Mesenchymal stem cell (in vitro differentiated cells and primary cell): Measurements from ENCODE around the gene CWC25.

ENCODE experiments used
- DNase-seq: peaks from one replicate; pipeline ENCODE4 v3.0.0-alpha.2; 2013
- H2AFZ ChIP-seq: one replicate; pipeline ENCODE4 v1.6.1; 2013; ENCODE audit warnings: low read depth, mild to moderate bottlenecking, control low read depth, inconsistent platforms, low read length, moderate library complexity
- H2AK5ac ChIP-seq: 2 replicates; pipeline ENCODE4 v1.6.1; 2013; ENCODE audit warnings: low read length, moderate library complexity, mild to moderate bottlenecking, inconsistent platforms; ENCODE audit not compliant: severe bottlenecking
- H2BK120ac ChIP-seq: one replicate; pipeline ENCODE4 v1.6.1; 2013; ENCODE audit warnings: low read depth, mild to moderate bottlenecking, inconsistent platforms, low read length, moderate library complexity
- H2BK12ac ChIP-seq, 2 experiments: one replicate each; pipeline ENCODE4 v1.6.1; 2013; ENCODE audit warnings: inconsistent platforms in 2 of 2, low read length in 2 of 2, mild to moderate bottlenecking in 2 of 2, moderate library complexity in 2 of 2, control low read depth in 1 of 2
- H2BK15ac ChIP-seq: one replicate; pipeline ENCODE4 v1.6.1; 2013; ENCODE audit warnings: mild to moderate bottlenecking, low read depth, inconsistent platforms; ENCODE audit not compliant: poor library complexity, severe bottlenecking
- H2BK5ac ChIP-seq: 2 replicates; pipeline ENCODE4 v1.6.1; 2013; ENCODE audit warnings: low read depth, mild to moderate bottlenecking, low read length, control low read depth, inconsistent platforms; ENCODE audit not compliant: poor library complexity, severe bottlenecking
- H3K14ac ChIP-seq, 2 experiments: one replicate each; pipeline ENCODE4 v1.6.1; 2013; ENCODE audit warnings: inconsistent platforms in 2 of 2, low read length in 2 of 2, control low read depth in 1 of 2, mild to moderate bottlenecking in 1 of 2, moderate library complexity in 1 of 2
- H3K18ac ChIP-seq, 2 experiments: one replicate each; pipeline ENCODE4 v1.6.1; 2013; ENCODE audit warnings: inconsistent platforms in 2 of 2, low read length in 2 of 2, control low read depth in 1 of 2, low read depth in 1 of 2, mild to moderate bottlenecking in 1 of 2
- H3K23ac ChIP-seq, 2 experiments: one replicate each; pipeline ENCODE4 v1.6.1; 2013; ENCODE audit warnings: inconsistent platforms in 2 of 2, low read length in 2 of 2, mild to moderate bottlenecking in 2 of 2, moderate library complexity in 2 of 2, control low read depth in 1 of 2
- H3K27ac ChIP-seq: 2 replicates; pipeline ENCODE4 v1.5.1; 2013; ENCODE audit warnings: mild to moderate bottlenecking, moderate library complexity, low read length, control low read depth, inconsistent platforms; ENCODE audit not compliant: poor library complexity, severe bottlenecking
- H3K27me3 ChIP-seq, 2 experiments: 2 replicates each; pipeline versions ENCODE4 v1.6.1 to v1.7.0; 2013; ENCODE audit warnings: low read length in 2 of 2, mild to moderate bottlenecking in 2 of 2, moderate library complexity in 2 of 2, control low read depth in 1 of 2, inconsistent platforms in 1 of 2; ENCODE audit not compliant: control insufficient read depth in 1 of 2, insufficient read depth in 1 of 2
- H3K36me3 ChIP-seq, 2 experiments: 2 replicates each; pipeline versions ENCODE4 v1.6.1 to v1.7.0; 2013; ENCODE audit warnings: low read length in 2 of 2, control low read depth in 1 of 2, inconsistent platforms in 1 of 2, low read depth in 1 of 2, mild to moderate bottlenecking in 1 of 2; ENCODE audit not compliant: insufficient read depth in 2 of 2, control insufficient read depth in 1 of 2
- H3K4ac ChIP-seq, 2 experiments: one replicate each; pipeline ENCODE4 v1.6.1; 2013; ENCODE audit warnings: inconsistent platforms in 2 of 2, low read length in 2 of 2, mild to moderate bottlenecking in 2 of 2, moderate library complexity in 2 of 2, control low read depth in 1 of 2, low read depth in 1 of 2
- H3K4me1 ChIP-seq: 2 replicates; pipeline ENCODE4 v1.6.1; 2013; ENCODE audit warnings: low read depth, low read length, control low read depth; ENCODE audit not compliant: control insufficient read depth, insufficient read depth
- H3K4me2 ChIP-seq: 2 replicates; pipeline ENCODE4 v1.6.1; 2013; ENCODE audit warnings: low read length, mild to moderate bottlenecking, inconsistent platforms; ENCODE audit not compliant: poor library complexity, severe bottlenecking
- H3K4me3 ChIP-seq, 2 experiments: 2 replicates each; pipeline versions ENCODE4 v1.5.1 to v1.7.0; 2013; ENCODE audit warnings: low read length in 2 of 2, mild to moderate bottlenecking in 2 of 2, control low read depth in 1 of 2, low read depth in 1 of 2; ENCODE audit not compliant: insufficient read depth in 1 of 2
- H3K79me1 ChIP-seq: replicated peaks from 2 replicates; pipeline ENCODE4 v1.6.1; 2013; ENCODE audit warnings: mild to moderate bottlenecking, control low read depth, low read length, inconsistent platforms; ENCODE audit not compliant: poor library complexity, severe bottlenecking
- H3K9ac ChIP-seq: 2 replicates; pipeline ENCODE4 v1.7.0; 2013; ENCODE audit warnings: mild to moderate bottlenecking, low read length, moderate library complexity
- H3K9me3 ChIP-seq: 2 replicates; pipeline ENCODE4 v1.7.0; 2013; ENCODE audit warnings: mild to moderate bottlenecking, low read length; ENCODE audit not compliant: control insufficient read depth
- H4K8ac ChIP-seq: one replicate; pipeline ENCODE4 v1.6.1; 2013; ENCODE audit warnings: inconsistent platforms, mild to moderate bottlenecking, low read length, moderate library complexity
- H4K91ac ChIP-seq: one replicate; pipeline ENCODE4 v1.6.1; 2013; ENCODE audit warnings: mild to moderate bottlenecking, low read length, inconsistent platforms
- WGBS: methylation state at CpG from one replicate; pipeline ENCODE4 v1.1.7; 2013; ENCODE audit warnings: mixed read lengths; 5-methylcytosine and 5-hydroxymethylcytosine counted together

Gene CWC25

DNA sequence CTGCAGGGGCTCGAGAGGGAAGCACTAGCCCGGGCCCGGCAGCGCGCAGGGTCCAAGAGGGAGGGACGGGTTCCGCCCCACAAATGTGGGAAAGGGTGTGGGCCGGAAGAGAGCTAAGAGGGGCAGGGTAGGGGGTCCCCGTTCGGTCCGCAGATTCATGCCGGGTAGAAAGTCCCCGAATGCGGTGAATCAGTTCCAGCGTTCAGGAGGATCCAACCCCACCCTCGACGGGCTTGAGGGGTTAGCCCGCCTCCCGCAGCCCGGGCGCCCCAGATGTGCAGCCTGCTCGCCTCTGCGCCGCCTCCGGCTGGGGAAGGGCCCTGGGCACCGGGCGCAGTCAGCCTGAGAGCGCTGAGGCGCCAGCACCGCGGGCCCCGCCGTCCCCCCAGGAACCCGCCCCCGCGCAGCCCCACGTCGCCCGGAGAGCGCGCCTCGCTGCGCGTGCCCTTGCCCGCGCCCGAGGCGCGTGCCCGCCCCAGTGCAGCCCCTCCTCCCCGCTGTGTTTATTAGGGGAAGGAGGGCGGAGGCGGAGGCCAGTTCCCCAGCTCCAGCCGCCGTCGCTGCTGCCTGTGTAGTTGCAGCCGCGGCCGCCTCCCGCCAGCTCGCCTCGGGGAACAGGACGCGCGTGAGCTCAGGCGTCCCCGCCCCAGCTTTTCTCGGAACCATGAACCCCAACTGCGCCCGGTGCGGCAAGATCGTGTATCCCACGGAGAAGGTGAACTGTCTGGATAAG is 44.6 kb upstream of the CWC25 start, which contains the start of gene LASP1:
Gene LASP1, plus strand, starts transcription at position 533 of the 733 bp plus-strand sequence. Its CDS starts 132 bp downstream, at position 665.
- peak within 1 kb of the TSS; percentile 95 to 100 for H3K14ac ChIP-seq
- peak within 1 kb of the TSS; percentile 94 to 100 for H3K4ac ChIP-seq
- peak; percentile 89 for DNase-seq
- H2AFZ ChIP-seq: peak within 1 kb of the TSS; percentile 2
- 0% methylated on average over 65 of the region's 73 CpGs for WGBS
- H2AK5ac ChIP-seq: peak within 1 kb of the TSS; percentile 94
- peak within 1 kb of the TSS; percentile 85 to 90 for H2BK12ac ChIP-seq
- H3K27ac ChIP-seq: peak within 1 kb of the TSS; percentile 98
- no peaks in the 10 kb centered on the region for H3K9me3 ChIP-seq
- H3K36me3 ChIP-seq: peaks cover 14 to 16% of the 10 kb centered on the region in 2 experiments
- peak within 1 kb of the TSS; percentile 96 for H2BK5ac ChIP-seq
- H4K91ac ChIP-seq: peak within 1 kb of the TSS; percentile 96
- peak within 1 kb of the TSS; percentile 93 for H2BK15ac ChIP-seq
- H3K79me1 ChIP-seq: no peaks in the 10 kb centered on the region
- H4K8ac ChIP-seq: peak within 1 kb of the TSS; percentile 93
- peak within 1 kb of the TSS; percentile 99 to 100 for H3K18ac ChIP-seq
- peak within 1 kb of the TSS; percentile 99 for H3K9ac ChIP-seq
- peak within 1 kb of the TSS; percentile 94 for H2BK120ac ChIP-seq
- H3K4me1 ChIP-seq: peaks cover 40% of the 10 kb centered on the region
- no peaks in the 10 kb centered on the region for H3K27me3 ChIP-seq
- H3K4me3 ChIP-seq: peak within 1 kb of the TSS; percentile 76 to 97
- H3K23ac ChIP-seq: peak within 1 kb of the TSS in 1 of 2 experiments; percentile 99
- peak within 1 kb of the TSS; percentile 56 for H3K4me2 ChIP-seq

DNA sequence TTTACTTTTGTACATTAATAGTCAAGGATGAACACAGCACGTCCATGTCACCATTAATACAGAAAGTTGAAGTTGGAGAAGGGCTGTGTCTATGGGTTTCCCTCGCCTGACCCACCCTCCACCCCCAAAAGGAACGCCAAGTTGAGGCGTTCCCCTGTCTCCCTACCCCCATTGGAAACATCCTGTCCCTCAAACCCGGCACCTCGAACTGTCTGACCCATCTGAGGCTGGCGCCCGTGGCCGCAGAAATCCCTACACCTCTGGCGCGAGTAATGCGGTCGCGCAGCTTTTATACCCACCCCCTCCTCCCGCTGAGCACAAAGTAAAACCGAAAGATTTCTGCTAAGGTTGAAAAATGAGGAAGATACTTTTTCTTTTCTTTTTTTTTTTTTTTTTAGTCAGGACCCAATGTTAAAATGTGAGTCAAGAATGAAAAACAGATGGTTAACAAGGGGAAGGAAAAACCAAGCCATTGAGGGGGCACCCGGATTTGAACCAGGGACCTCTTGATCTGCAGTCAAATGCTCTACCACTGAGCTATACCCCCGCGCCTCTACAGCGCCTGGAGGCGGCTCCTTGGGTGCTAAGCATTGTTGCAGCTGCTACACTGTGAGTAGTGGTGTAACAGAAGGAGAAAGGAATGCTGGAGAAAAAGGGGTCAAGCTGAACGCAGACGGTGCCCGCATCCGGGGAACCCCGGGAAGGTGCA is 43.9 kb upstream of the CWC25 start:
- peak; percentile 94 for DNase-seq

DNA sequence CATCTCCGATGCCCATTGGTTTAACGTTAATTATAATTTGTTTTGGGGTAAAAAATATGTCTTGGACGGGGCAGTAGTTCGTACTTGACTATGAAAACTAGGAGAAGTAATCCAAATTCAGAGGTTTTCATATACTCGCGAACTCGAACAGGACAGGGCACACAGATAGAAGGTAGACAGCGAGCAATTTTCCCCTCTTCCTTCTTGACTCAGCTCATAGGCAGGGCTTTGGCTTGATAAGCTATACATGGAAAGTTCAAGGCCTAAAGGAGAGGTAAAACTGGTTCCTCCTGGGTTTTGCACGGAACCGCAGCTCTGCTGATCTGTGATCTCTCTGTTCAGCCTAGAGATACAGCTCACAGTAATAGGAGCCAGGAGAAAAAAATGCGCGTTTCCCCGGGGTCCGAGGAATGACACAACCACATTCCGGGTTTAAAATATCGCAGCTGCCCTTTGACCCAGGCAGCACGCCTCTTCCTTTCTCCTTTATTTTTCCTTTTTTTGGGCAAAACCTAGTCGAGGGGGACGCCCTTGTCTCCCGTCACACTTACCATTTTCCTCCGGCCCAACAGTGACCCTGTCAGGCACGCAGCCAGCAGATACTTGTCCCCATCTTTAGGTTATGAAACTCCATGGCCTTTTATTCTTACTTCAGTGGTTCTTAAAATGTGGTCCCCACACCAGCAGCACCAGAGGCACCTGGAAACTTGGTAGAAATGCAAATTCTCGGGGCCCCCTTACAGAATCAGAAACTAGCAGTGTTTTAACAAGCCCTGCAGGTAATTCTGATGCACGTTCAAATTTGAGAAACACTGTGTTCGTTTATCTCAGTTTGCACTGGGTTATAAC is 43.1 kb upstream of the CWC25 start:
- Histone ChIP-seq H3K4ac (no peak overlapping the region), H4K91ac (no peak overlapping the region), H3K27me3 (no peaks in the 10 kb centered on the region), H3K4me2 (peak overlapping the region; percentile 56), H3K9ac (peak overlapping the region; percentile 99), H4K8ac (peak overlapping the region; percentile 50), H2BK12ac (peak overlapping the region in 1 of 2 experiments; percentile 69), H2BK120ac (no peak overlapping the region), H2BK15ac (no peak overlapping the region), H3K23ac (peak overlapping the region in 1 of 2 experiments; percentile 45), H3K14ac (no peak overlapping the region), H2AFZ (no peak overlapping the region), H3K36me3 (peaks cover 8 to 13% of the 10 kb centered on the region in 2 experiments), H2AK5ac (peak overlapping the region; percentile 85), H2BK5ac (no peak overlapping the region), H3K79me1 (no peaks in the 10 kb centered on the region), H3K4me1 (peaks cover 26% of the 10 kb centered on the region), H3K9me3 (no peaks in the 10 kb centered on the region), H3K4me3 (peak overlapping the region in 1 of 2 experiments; percentile 97), H3K27ac (peak overlapping the region; percentile 96), H3K18ac (peak overlapping the region; percentile 46 to 75)
- 2% methylated on average over 23 of the region's 25 CpGs for WGBS
- peak; percentile 75 for DNase-seq

More for the DNA sequence above, 43.9 kb upstream of the CWC25 start:
- peak overlapping the region; percentile 88 for H4K91ac ChIP-seq
- peak overlapping the region; percentile 99 for H3K9ac ChIP-seq
- H2BK15ac ChIP-seq: peak overlapping the region; percentile 93
- H3K23ac ChIP-seq: no peak overlapping the region
- H2BK120ac ChIP-seq: peak overlapping the region; percentile 91
- no peaks in the 10 kb centered on the region for H3K79me1 ChIP-seq
- peak overlapping the region; percentile 2 for H2AFZ ChIP-seq
- peak overlapping the region; percentile 49 to 91 for H3K18ac ChIP-seq
- H3K9me3 ChIP-seq: no peaks in the 10 kb centered on the region
- H3K27me3 ChIP-seq: no peaks in the 10 kb centered on the region
- H3K4me3 ChIP-seq: peak overlapping the region; percentile 76 to 97
- no peak overlapping the region for H2AK5ac ChIP-seq
- H2BK12ac ChIP-seq: peak overlapping the region; percentile 17 to 90
- peak overlapping the region; percentile 66 to 82 for H3K4ac ChIP-seq
- under 1% methylated on average over 19 of the region's 26 CpGs for WGBS
- peak overlapping the region; percentile 56 for H3K4me2 ChIP-seq
- peak overlapping the region; percentile 96 for H3K27ac ChIP-seq
- H3K4me1 ChIP-seq: peaks cover 32% of the 10 kb centered on the region
- peak overlapping the region in 1 of 2 experiments; percentile 0 for H3K14ac ChIP-seq
- peak overlapping the region; percentile 25 for H2BK5ac ChIP-seq
- peaks cover 11 to 14% of the 10 kb centered on the region in 2 experiments for H3K36me3 ChIP-seq
- peak overlapping the region; percentile 89 for H4K8ac ChIP-seq
